ENCODE results near the gene HOXA4. TPM values are rescaled to one million over a fixed set of nuclear protein-coding genes. Genes with fewer than 3 reads are reported as not detected.

Gene HOXA4
- total RNA-seq, 1 experiment from 2014 or later, result 2.0 TPM

DNA sequence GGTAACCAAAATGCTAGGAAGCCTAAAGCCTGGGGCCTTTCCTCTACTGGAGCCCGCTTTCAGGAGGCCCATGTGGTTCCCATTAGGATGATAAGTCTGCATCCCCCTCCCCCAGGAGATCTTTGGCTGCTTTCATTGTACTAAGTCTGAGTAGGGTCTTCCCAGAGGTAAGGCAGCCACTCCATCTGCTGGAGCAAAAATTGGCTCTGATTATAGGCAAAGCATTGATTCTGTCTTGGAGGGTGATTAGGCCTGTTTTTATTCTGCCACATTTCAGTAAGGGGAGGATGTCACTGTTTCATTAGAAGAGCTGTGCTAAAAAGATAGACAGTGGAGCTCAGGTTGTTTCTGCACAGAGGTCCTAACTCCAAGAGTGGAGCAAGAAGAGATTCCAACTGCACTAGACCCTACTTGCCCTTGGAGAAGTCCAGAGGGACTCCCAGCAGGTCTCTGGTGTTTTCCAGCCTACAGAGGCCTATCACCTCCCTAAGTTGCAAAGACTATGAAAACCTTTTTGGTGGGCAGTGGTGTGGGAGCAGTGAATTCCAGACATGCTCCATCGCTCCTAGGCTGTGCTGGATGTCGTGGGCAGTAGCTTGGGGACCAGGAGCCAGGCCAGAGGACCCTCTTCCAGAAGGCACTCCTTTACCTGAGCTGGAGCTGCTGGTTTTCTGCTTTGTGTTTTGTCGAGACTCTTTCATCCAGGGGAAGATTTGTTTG lies 20.9 kb downstream of the HOXA4 start:
- ChIA-PET CTCF (no interaction called here), POLR2A (no interaction called here), RAD21 (ENCODE audit: low non-redundant PET in 1 of 2, low total read pairs in 2 of 2, uncharacterized antibody in 2 of 2, unreplicated experiment in 2 of 2) (no interaction called here)
- BruUV-seq (replicated peaks), result no TSS peak
- Histone ChIP-seq H3K4me2 (ENCODE audit: low read length) (no peak overlapping the region), H4K20me1 (ENCODE audit: insufficient read depth) (no peaks in the 10 kb centered on the region), H3K4me3 (replicated peaks in 1 of 2; ENCODE audit: low read depth in 1 of 2, low read length in 2 of 2) (no peak overlapping the region), H3K36me3 (ENCODE audit: control insufficient read depth in 1 of 2, insufficient read depth in 2 of 2, low read length in 2 of 2) (no peaks in the 10 kb centered on the region), H2AFZ (ENCODE audit: low read depth, low read length, poor library complexity, severe bottlenecking) (no peak overlapping the region), H3K79me2 (ENCODE audit: insufficient read depth, low read length) (peaks cover 20% of the 10 kb centered on the region), H3K27me3 (ENCODE audit: insufficient read depth, low read length) (no peaks in the 10 kb centered on the region), H3K9ac (ENCODE audit: low read length) (no peak overlapping the region), H3K27ac (ENCODE audit: low read depth, low read length) (no peak overlapping the region), H3K4me1 (ENCODE audit: control insufficient read depth in 1 of 2, insufficient read depth in 2 of 2, low read length in 2 of 2) (peaks cover 34 to 35% of the 10 kb centered on the region in 2 experiments), H3K9me2 (ENCODE audit: insufficient read depth) (no peaks in the 10 kb centered on the region), H3K9me3 (ENCODE audit: control insufficient read depth in 1 of 2, insufficient read depth in 1 of 2, low read depth in 1 of 2, low read length in 2 of 2) (no peaks in the 10 kb centered on the region)
- intact Hi-C loops (cut with micrococcal nuclease), result no loop called here
- no peak for TF ChIP-seq SIN3A (IDR thresholded peaks at IDR 0.05; ENCODE audit: low read depth)
- no peak for ATAC-seq
- no peak for DNase-seq (ENCODE audit: low read depth, low spot score)

DNA sequence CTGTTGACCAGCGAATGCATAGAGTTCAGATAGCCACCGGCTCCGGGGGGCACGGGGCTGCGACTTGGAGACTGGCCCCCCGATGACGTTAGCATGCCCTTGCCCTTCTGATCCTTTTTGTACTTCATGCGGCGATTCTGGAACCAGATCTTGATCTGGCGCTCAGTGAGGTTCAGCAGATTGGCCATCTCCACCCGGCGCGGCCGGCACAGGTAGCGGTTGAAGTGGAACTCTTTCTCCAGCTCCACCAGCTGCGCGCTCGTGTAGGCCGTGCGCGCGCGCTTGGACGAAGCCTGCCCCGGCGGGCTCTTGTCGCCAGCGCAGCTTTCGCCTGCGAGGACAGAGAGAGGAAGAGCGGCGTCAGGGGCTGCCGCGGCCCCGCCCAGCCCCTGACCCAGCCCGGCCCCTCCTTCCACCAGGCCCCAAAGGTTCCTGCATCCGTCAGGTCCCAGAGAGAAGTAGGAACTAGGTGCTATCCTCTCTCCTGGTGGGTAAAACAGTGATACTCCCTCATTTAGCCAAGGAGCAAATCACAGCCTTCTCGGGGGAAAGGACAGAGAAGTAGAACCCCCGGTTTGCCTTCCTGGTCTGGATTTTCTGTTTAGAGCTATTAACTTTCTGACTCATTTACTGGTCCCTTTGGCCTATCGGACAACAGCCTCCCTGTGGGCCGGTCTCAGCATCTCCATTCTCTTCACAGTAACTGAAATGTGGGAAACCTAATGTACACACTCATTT lies 22.0 kb downstream of the HOXA4 start:
- Histone ChIP-seq H3K4me3 (replicated peaks in 1 of 2; ENCODE audit: low read depth in 1 of 2, low read length in 2 of 2) (no peak overlapping the region), H3K4me2 (ENCODE audit: low read length) (no peak overlapping the region), H3K27ac (ENCODE audit: low read depth, low read length) (no peak overlapping the region), H3K9me2 (ENCODE audit: insufficient read depth) (no peaks in the 10 kb centered on the region), H3K79me2 (ENCODE audit: insufficient read depth, low read length) (peaks cover 20% of the 10 kb centered on the region), H3K9ac (ENCODE audit: low read length) (no peak overlapping the region), H2AFZ (ENCODE audit: low read depth, low read length, poor library complexity, severe bottlenecking) (no peak overlapping the region), H3K36me3 (ENCODE audit: control insufficient read depth in 1 of 2, insufficient read depth in 2 of 2, low read length in 2 of 2) (no peaks in the 10 kb centered on the region), H3K9me3 (ENCODE audit: control insufficient read depth in 1 of 2, insufficient read depth in 1 of 2, low read depth in 1 of 2, low read length in 2 of 2) (no peaks in the 10 kb centered on the region), H3K27me3 (ENCODE audit: insufficient read depth, low read length) (no peaks in the 10 kb centered on the region), H4K20me1 (ENCODE audit: insufficient read depth) (no peaks in the 10 kb centered on the region), H3K4me1 (ENCODE audit: control insufficient read depth in 1 of 2, insufficient read depth in 2 of 2, low read length in 2 of 2) (peaks cover 28 to 29% of the 10 kb centered on the region in 2 experiments)
- POLR2A ChIA-PET, result no interaction called here
- intact Hi-C loops (cut with micrococcal nuclease), result no loop called here
- no peak for DNase-seq (ENCODE audit: low read depth, low spot score)
- RAD21 ChIA-PET (ENCODE audit: low non-redundant PET in 1 of 2, low total read pairs in 2 of 2, uncharacterized antibody in 2 of 2, unreplicated experiment in 2 of 2), result no interaction called here
- CTCF ChIA-PET, result no interaction called here
- no TSS peak for BruUV-seq (replicated peaks)
- no peak for ATAC-seq
- TF ChIP-seq SIN3A (IDR thresholded peaks at IDR 0.05; ENCODE audit: low read depth) (no peak), SRF (IDR thresholded peaks at IDR 0.05; ENCODE audit: low read depth) (no peak), POLR2AphosphoS5 (IDR thresholded peaks at IDR 0.05; ENCODE audit: low read depth, low read length) (no peak), CEBPB (IDR thresholded peaks at IDR 0.05; ENCODE audit: low read depth) (no peak), RAD21 (IDR thresholded peaks at IDR 0.05; ENCODE audit: low read depth) (no peak), TCF7L2 (IDR thresholded peaks at IDR 0.05; ENCODE audit: borderline replicate concordance, extremely low read depth, insufficient read depth, insufficient read length) (no peak)
